Psoas muscle (tissue), 8 donors: ENCODE data around the gene OR1D2. TPM values are rescaled to one million over a fixed set of nuclear protein-coding genes. Genes with fewer than 3 reads are reported as not detected.

Source experiments
- ATAC-seq, 4 donors: fragments of 200-7000 bp; cut with Tn5 transposase; one replicate each; pipeline ENCODE4 v1.9.1; 2020; ENCODE audit warnings: moderate library complexity in 3 of 4, mild to moderate bottlenecking in 2 of 4
- DNase-seq, 2 donors: peaks; one replicate each; pipeline ENCODE4 v3.0.0-alpha.2; 2020
- H3K27ac ChIP-seq: fragments of 200-600 bp; one replicate; pipeline ENCODE4 v1.8.0; 2022
- H3K27me3 ChIP-seq, 3 donors: fragments of 200-600 bp in 1 of 3; one replicate each; pipeline versions ENCODE4 v1.6.1 to v1.8.0; 2013 to 2022; ENCODE audit warnings: low read length in 2 of 3, mild to moderate bottlenecking in 2 of 3, moderate library complexity in 1 of 3; ENCODE audit not compliant: insufficient read depth in 3 of 3
- H3K36me3 ChIP-seq, 2 donors: fragments of 200-600 bp in 1 of 2; one replicate each; pipeline versions ENCODE4 v1.6.1 to v1.8.0; 2013 to 2022; ENCODE audit warnings: low read depth in 1 of 2, mild to moderate bottlenecking in 1 of 2, moderate library complexity in 1 of 2; ENCODE audit not compliant: insufficient read depth in 1 of 2
- H3K4me1 ChIP-seq: fragments of 200-600 bp; one replicate; pipeline ENCODE4 v1.8.0; 2022
- H3K4me3 ChIP-seq: fragments of 200-600 bp; one replicate; pipeline ENCODE4 v1.8.0; 2022; ENCODE audit warnings: mild to moderate bottlenecking
- H3K9me3 ChIP-seq: fragments of 200-600 bp; one replicate; pipeline ENCODE4 v1.8.0; 2022
- WGBS, 3 donors: extraction: QIAGEN DNeasy Blood & Tissue Kit; methylation state at CpG; one replicate each; pipeline versions ENCODE4 v1.1.6 to v1.1.7; 2013; 5-methylcytosine and 5-hydroxymethylcytosine counted together
- intact Hi-C, 2 donors: fragments of 100-400 bp; cut with DNase I; formaldehyde crosslinking; loops; one replicate each; pipeline versions ENCODE4 v1.11.0 to v1.14.2; 2022
- polyA plus RNA-seq, 3 donors: library from polyadenylated mRNA; stranded (reverse); fragments of 200-250 nt; gene quantifications; one replicate each; pipeline ENCODE4 v1.2.3, GENCODE V29; 2013
- total RNA-seq, 4 donors: library from RNA; stranded (reverse); fragmentation: NEBNext Ultra II Directional in 2 of 4; extraction: Animal tissue kit (Norgen Biotek cat#: 25700) in 2 of 4; gene quantifications; one replicate each; pipeline versions ENCODE4 v1.2.1 to v1.2.4, GENCODE V29; 2021 to 2023
- TF ChIP-seq, protein P1 (sequence below): fragments of 200-600 bp; IDR thresholded peaks from one replicate; pipeline ENCODE4 v1.8.0; 2022; ENCODE audit warnings: antibody characterized with exemption
- donor health status: healthy with polysubstance abuse.
- donor health status: DM: no; HTN: no; CAD: no; lungs with moderate emphysema.
- donor health status: Bipolar disorder and iron deficiency.
- donor health status: healthy.
- donor health status: DM: yes; HTN: yes; CAD: no.
- donor health status: DM: no; HTN: no; CAD: no.
- donor health status: DM: no; HTN: no; CAD: no.
- donor health status: DM: yes; HTN: yes; CAD: no.

The OR1D2 gene
- total and polyA plus RNA-seq, 7 donors, result not detected

DNA sequence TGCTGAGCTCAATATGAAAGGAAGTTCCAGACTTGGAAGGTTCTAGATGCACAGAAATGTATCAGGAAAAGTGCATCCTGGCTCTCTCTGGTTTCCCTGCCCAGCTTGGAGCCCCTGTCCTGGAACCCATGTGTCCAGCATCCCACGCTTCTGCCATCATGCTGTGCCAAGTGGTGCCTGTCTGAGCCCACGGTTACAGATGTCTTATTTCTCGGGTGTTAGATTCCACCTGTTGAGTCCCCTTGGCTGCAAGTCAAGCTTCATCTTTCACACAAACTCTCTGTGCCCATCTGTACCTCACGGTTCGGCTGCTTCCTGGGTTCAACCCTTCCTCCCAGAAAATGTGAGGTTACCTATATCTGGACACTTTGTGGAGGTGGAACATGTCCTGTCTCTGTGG is 63.3 kb downstream of the OR1D2 start:
- no peak for ATAC-seq
- H3K27me3 ChIP-seq, result peaks cover 0 to 15% (median 4%) of the 10 kb centered on the region in 3 donors
- intact Hi-C loops, result no loop called here
- 33 to 39% (median 35%) methylated on average over 5 of the region's 5 CpGs for WGBS, 3 donors
- TF ChIP-seq, protein P1, sequence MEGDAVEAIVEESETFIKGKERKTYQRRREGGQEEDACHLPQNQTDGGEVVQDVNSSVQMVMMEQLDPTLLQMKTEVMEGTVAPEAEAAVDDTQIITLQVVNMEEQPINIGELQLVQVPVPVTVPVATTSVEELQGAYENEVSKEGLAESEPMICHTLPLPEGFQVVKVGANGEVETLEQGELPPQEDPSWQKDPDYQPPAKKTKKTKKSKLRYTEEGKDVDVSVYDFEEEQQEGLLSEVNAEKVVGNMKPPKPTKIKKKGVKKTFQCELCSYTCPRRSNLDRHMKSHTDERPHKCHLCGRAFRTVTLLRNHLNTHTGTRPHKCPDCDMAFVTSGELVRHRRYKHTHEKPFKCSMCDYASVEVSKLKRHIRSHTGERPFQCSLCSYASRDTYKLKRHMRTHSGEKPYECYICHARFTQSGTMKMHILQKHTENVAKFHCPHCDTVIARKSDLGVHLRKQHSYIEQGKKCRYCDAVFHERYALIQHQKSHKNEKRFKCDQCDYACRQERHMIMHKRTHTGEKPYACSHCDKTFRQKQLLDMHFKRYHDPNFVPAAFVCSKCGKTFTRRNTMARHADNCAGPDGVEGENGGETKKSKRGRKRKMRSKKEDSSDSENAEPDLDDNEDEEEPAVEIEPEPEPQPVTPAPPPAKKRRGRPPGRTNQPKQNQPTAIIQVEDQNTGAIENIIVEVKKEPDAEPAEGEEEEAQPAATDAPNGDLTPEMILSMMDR, result no peak
- no peaks in the 10 kb centered on the region for H3K36me3 ChIP-seq
- peaks cover 10% of the 10 kb centered on the region for H3K9me3 ChIP-seq
- H3K27ac ChIP-seq, result no peak overlapping the region
- no peak overlapping the region for H3K4me3 ChIP-seq
- no peak for DNase-seq
- H3K4me1 ChIP-seq, result no peaks in the 10 kb centered on the region

DNA sequence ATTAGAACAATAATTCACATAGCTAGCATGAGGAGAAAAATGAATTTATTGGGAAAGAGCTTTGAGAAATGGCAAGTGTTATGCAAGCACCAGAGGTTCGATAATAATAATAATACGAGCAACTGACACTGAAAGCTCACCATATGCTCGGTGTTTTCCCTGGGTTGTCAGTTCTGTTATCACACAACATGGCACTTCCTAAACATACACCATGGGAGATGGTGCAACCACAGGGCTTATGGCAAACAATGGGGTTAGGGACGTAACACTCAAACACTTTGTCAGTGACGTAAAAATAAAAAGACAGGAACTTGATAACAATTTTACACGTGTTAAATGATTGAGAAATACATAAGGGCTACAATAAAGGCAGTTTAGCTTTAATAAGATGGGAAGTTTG is 64.5 kb downstream of the OR1D2 start:
- intact Hi-C loops, result no loop called here
- TF ChIP-seq, protein P1, result no peak
- Histone ChIP-seq H3K27ac (no peak overlapping the region), H3K4me3 (no peak overlapping the region), H3K9me3 (peaks cover 10% of the 10 kb centered on the region), H3K36me3 (no peaks in the 10 kb centered on the region), H3K27me3 (peaks cover 0 to 21% (median 5%) of the 10 kb centered on the region in 3 donors), H3K4me1 (no peaks in the 10 kb centered on the region)
- no peak for ATAC-seq
- WGBS, 3 donors, result 60 to 74% (median 67%) methylated on average over 6 of the region's 6 CpGs
- DNase-seq, result no peak

DNA sequence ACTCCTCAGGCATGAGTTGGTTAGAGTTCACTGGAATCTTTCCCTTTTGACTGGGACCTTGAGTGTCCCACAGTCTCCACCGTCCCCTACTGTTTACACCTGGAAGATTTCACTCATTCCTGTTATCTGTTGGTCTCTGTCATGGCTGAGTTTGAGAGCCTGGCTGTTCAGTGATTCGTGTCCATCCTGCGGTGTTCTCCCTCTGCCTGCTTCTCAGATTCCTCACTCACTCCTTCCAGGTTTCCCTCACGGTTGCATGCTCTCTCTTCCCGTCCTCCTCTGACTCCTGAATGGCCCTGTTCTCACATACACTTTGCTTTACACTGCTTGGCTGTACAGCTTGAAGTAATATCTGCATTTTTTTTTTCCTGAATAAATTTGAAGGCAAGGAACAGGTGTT is 65.3 kb downstream of the OR1D2 start:
- WGBS, 3 donors, result 25 to 42% (median 30%) methylated on average over 5 of the region's 5 CpGs
- Histone ChIP-seq H3K36me3 (no peaks in the 10 kb centered on the region), H3K4me1 (no peaks in the 10 kb centered on the region), H3K9me3 (peaks cover 6% of the 10 kb centered on the region), H3K27ac (no peak overlapping the region), H3K4me3 (no peak overlapping the region), H3K27me3 (peaks cover 0 to 21% (median 4%) of the 10 kb centered on the region in 3 donors)
- intact Hi-C loops, result no loop called here
- DNase-seq, result no peak
- ATAC-seq, result no peak
- TF ChIP-seq, protein P1, result no peak

Other genes with a start within 250 kb of the OR1D2 start
- not detected for gene OR1D5, start 40.8 kb downstream of the OR1D2 start, total RNA-seq
- not detected for gene OR1D5, start 40.8 kb downstream of the OR1D2 start, polyA plus RNA-seq
- gene OR1G1, start 23.1 kb upstream of the OR1D2 start, total RNA-seq, result not detected
- not detected for gene OR1G1, start 23.1 kb upstream of the OR1D2 start, polyA plus RNA-seq
- gene OR1A2, start 93.1 kb upstream of the OR1D2 start, total RNA-seq, result not detected
- not detected for gene OR1A2, start 93.1 kb upstream of the OR1D2 start, polyA plus RNA-seq
- not detected for gene OR1A1, start 103.2 kb upstream of the OR1D2 start, total RNA-seq
- not detected for gene OR1A1, start 103.2 kb upstream of the OR1D2 start, polyA plus RNA-seq
- not detected for gene OR3A1, start 193.9 kb upstream of the OR1D2 start, total RNA-seq
- not detected for gene OR3A1, start 193.9 kb upstream of the OR1D2 start, polyA plus RNA-seq